IMR-90 (cell line): ENCODE data around the gene ANKRD13D. TPM values are rescaled to one million over a fixed set of nuclear protein-coding genes. Genes with fewer than 3 reads are reported as not detected.

Source experiments
- ATAC-seq: fragments of 200-7000 bp; cut with Tn5 transposase; 2 replicates; pipeline ENCODE4 v1.9.1; 2020; ENCODE audit warnings: low read depth, mild to moderate bottlenecking, moderate library complexity
- BruUV-seq: library from RNA; stranded (reverse); fragments of 400-500 nt; replicated peaks from 2 replicates; lab custom pipeline; 2021; lab: Mats Ljungman, UMichigan
- CTCF ChIA-PET: fragments of 300-600 bp; formaldehyde crosslinking; extraction: SDS; loops from one replicate; lab custom pipeline; 2021; ENCODE audit warnings: antibody characterized with exemption; lab: Yijun Ruan, JAX
- POLR2A ChIA-PET: fragments of 300-600 bp; sonication (Branson Sonifier 250); formaldehyde crosslinking; loops from one replicate; lab custom pipeline; 2022; ENCODE audit warnings: antibody characterized with exemption; ENCODE audit not compliant: unreplicated experiment; lab: Charles Lee
- DNase-seq: peaks from one replicate; pipeline ENCODE4 v3.0.0; 2013
- H2AFZ ChIP-seq: replicated peaks from 2 replicates; pipeline ENCODE3; 2013; ENCODE audit warnings: low read length, mild to moderate bottlenecking; ENCODE audit not compliant: poor library complexity
- H2AK5ac ChIP-seq: 2 replicates; pipeline ENCODE4 v1.6.1; 2013; ENCODE audit warnings: low read depth, low read length, inconsistent platforms
- H2AK9ac ChIP-seq: replicated peaks from 2 replicates; pipeline ENCODE3; 2013; ENCODE audit warnings: mild to moderate bottlenecking, low read depth, low read length, moderate library complexity; ENCODE audit not compliant: poor library complexity
- H2BK120ac ChIP-seq: 2 replicates; pipeline ENCODE4 v1.6.1; 2013; ENCODE audit warnings: low read depth, low read length, inconsistent platforms
- H2BK15ac ChIP-seq: 3 replicates; pipeline ENCODE4 v1.6.1; 2013; ENCODE audit warnings: low read depth, low read length, inconsistent platforms
- H2BK20ac ChIP-seq: 2 replicates; pipeline ENCODE4 v1.6.1; 2013; ENCODE audit warnings: low read depth, mild to moderate bottlenecking, inconsistent platforms, low read length, moderate library complexity
- H2BK5ac ChIP-seq: 2 replicates; pipeline ENCODE4 v1.6.1; 2013; ENCODE audit warnings: mild to moderate bottlenecking, low read depth, low read length, inconsistent platforms; ENCODE audit not compliant: poor library complexity, severe bottlenecking
- H3K14ac ChIP-seq: replicated peaks from 2 replicates; pipeline ENCODE4 v1.6.1; 2013; ENCODE audit warnings: low read depth, low read length, inconsistent platforms
- H3K18ac ChIP-seq: 2 replicates; pipeline ENCODE4 v1.6.1; 2013; ENCODE audit warnings: low read depth, low read length, control low read depth
- H3K23ac ChIP-seq: 2 replicates; pipeline ENCODE4 v1.6.1; 2013; ENCODE audit warnings: low read depth, low read length, inconsistent platforms
- H3K27ac ChIP-seq: 2 replicates; pipeline ENCODE4 v1.5.1; 2013; ENCODE audit warnings: mild to moderate bottlenecking, control low read depth, low read length; ENCODE audit not compliant: insufficient read depth
- H3K27me3 ChIP-seq: 2 replicates; pipeline ENCODE4 v1.6.1; 2013; ENCODE audit warnings: low read length; ENCODE audit not compliant: control insufficient read depth, insufficient read depth
- H3K36me3 ChIP-seq: 2 replicates; pipeline ENCODE4 v1.6.1; 2013; ENCODE audit warnings: low read length, mixed read lengths; ENCODE audit not compliant: control insufficient read depth, insufficient read depth
- H3K4ac ChIP-seq: 2 replicates; pipeline ENCODE4 v1.6.1; 2013; ENCODE audit warnings: low read depth, low read length, inconsistent platforms
- H3K4me1 ChIP-seq: 2 replicates; pipeline ENCODE4 v1.6.1; 2013; ENCODE audit warnings: low read length, mixed read lengths; ENCODE audit not compliant: control insufficient read depth, insufficient read depth
- H3K4me2 ChIP-seq: 2 replicates; pipeline ENCODE4 v1.6.1; 2013; ENCODE audit warnings: low read depth, mild to moderate bottlenecking, control low read depth, low read length, moderate library complexity
- H3K4me3 ChIP-seq: 2 replicates; pipeline ENCODE4 v1.5.1; 2013; ENCODE audit warnings: low read depth, mild to moderate bottlenecking, control low read depth, low read length, moderate library complexity; ENCODE audit not compliant: insufficient read depth
- H3K56ac ChIP-seq: 2 replicates; pipeline ENCODE4 v1.6.1; 2013; ENCODE audit warnings: low read length, inconsistent platforms; ENCODE audit not compliant: insufficient read depth; ENCODE audit errors: extremely low read depth
- H3K79me1 ChIP-seq, 2 experiments: 2 replicates each; pipeline ENCODE4 v1.6.1; 2013; ENCODE audit warnings: low read length in 2 of 2, inconsistent platforms in 1 of 2, low read depth in 1 of 2
- H3K9ac ChIP-seq: 2 replicates; pipeline ENCODE4 v1.6.1; 2013; ENCODE audit warnings: low read depth, low read length, control low read depth
- H3K9me1 ChIP-seq: 2 replicates; pipeline ENCODE4 v1.6.1; 2013; ENCODE audit warnings: low read length, inconsistent platforms; ENCODE audit not compliant: insufficient read depth
- H3K9me3 ChIP-seq: 2 replicates; pipeline ENCODE4 v1.6.1; 2013; ENCODE audit warnings: low read length; ENCODE audit not compliant: control insufficient read depth, insufficient read depth
- H4K20me1 ChIP-seq: 2 replicates; pipeline ENCODE4 v1.6.1; 2013; ENCODE audit warnings: low read length, inconsistent platforms; ENCODE audit not compliant: insufficient read depth
- H4K5ac ChIP-seq: 2 replicates; pipeline ENCODE4 v1.6.1; 2013; ENCODE audit warnings: mild to moderate bottlenecking, low read depth, low read length, control low read depth
- H4K8ac ChIP-seq, 2 experiments: 2 replicates each; pipeline ENCODE4 v1.6.1; 2013; ENCODE audit warnings: low read depth in 2 of 2, low read length in 2 of 2, control low read depth in 1 of 2, inconsistent platforms in 1 of 2
- H4K91ac ChIP-seq: 2 replicates; pipeline ENCODE4 v1.6.1; 2013; ENCODE audit warnings: low read depth, low read length, inconsistent platforms; ENCODE audit not compliant: insufficient read depth
- BHLHE40 ChIP-seq: fragments of 150-350 bp; IDR thresholded peaks from 2 replicates; pipeline ENCODE4 v1.6.1; 2016; ENCODE audit warnings: mild to moderate bottlenecking, low read depth, low read length
- CEBPB ChIP-seq: IDR thresholded peaks from 2 replicates; pipeline ENCODE4 v1.6.1; 2012; ENCODE audit warnings: low read depth, low read length, improper control_type of control experiment
- CHD1 ChIP-seq: IDR thresholded peaks from 2 replicates; pipeline ENCODE4 v1.6.1; 2012; ENCODE audit warnings: low read depth, low read length, improper control_type of control experiment
- FOS ChIP-seq: fragments of 150-350 bp; IDR thresholded peaks from 2 replicates; pipeline ENCODE4 v1.6.1; 2016; ENCODE audit warnings: low read depth, low read length
- MAFK ChIP-seq: IDR thresholded peaks from 2 replicates; pipeline ENCODE4 v1.6.1; 2012; ENCODE audit warnings: low read depth, low read length, improper control_type of control experiment
- MAZ ChIP-seq: IDR thresholded peaks from 2 replicates; pipeline ENCODE4 v1.6.1; 2012; ENCODE audit warnings: low read depth, mild to moderate bottlenecking, low read length, improper control_type of control experiment, moderate library complexity, borderline replicate concordance
- MXI1 ChIP-seq: IDR thresholded peaks from 2 replicates; pipeline ENCODE4 v1.6.1; 2012; ENCODE audit warnings: low read depth, mild to moderate bottlenecking, low read length, moderate library complexity, borderline replicate concordance
- POLR2A ChIP-seq: IDR thresholded peaks from 2 replicates; pipeline ENCODE4 v1.6.1; 2012; ENCODE audit warnings: mild to moderate bottlenecking, low read depth, low read length
- RAD21 ChIP-seq: IDR thresholded peaks from 2 replicates; pipeline ENCODE4 v1.6.1; 2012; ENCODE audit warnings: low read length, improper control_type of control experiment
- RCOR1 ChIP-seq: IDR thresholded peaks from 2 replicates; pipeline ENCODE4 v1.6.1; 2012; ENCODE audit warnings: mild to moderate bottlenecking, low read length, improper control_type of control experiment; ENCODE audit not compliant: insufficient replicate concordance
- RFX5 ChIP-seq: IDR thresholded peaks from 2 replicates; pipeline ENCODE4 v1.8.0; 2012; ENCODE audit warnings: low read depth, mild to moderate bottlenecking, low read length, moderate library complexity
- WGBS, 2 experiments: methylation state at CpG; one replicate each; pipeline versions ENCODE4 v1.1.5 to v1.1.7; 2013; ENCODE audit warnings: missing lambda C conversion rate in 2 of 2; ENCODE audit not compliant: insufficient read length in 1 of 2; ENCODE audit errors: extremely low coverage in 2 of 2; 5-methylcytosine and 5-hydroxymethylcytosine counted together
- dilution Hi-C: fragments of 300-500 bp; cut with HindIII; formaldehyde crosslinking; loops from one replicate; pipeline ENCODE4 v1.14.3; 2018; ENCODE audit warnings: low sequenced_read_pairs; ENCODE audit not compliant: unreplicated experiment
- in situ Hi-C: fragments of 300-500 bp; cut with MboI; formaldehyde crosslinking; loops from 3 replicates; pipeline ENCODE4 v1.14.3; 2019; ENCODE audit warnings: low sequenced_read_pairs, inconsistent platforms, mixed read lengths
- intact Hi-C: fragments of 100-400 bp; cut with micrococcal nuclease; formaldehyde crosslinking; loops from 2 replicates; pipeline ENCODE4 v1.10.0; 2022
- polyA plus RNA-seq, 3 experiments: library from polyadenylated mRNA; depleted of rRNA; stranded (reverse); fragments of >200 nt; gene quantifications; 2 replicates each; pipeline ENCODE4 v1.2.3, GENCODE V29; 2012; ENCODE audit warnings: low replicate concordance in 1 of 3
- total RNA-seq: library from RNA; depleted of rRNA; stranded (reverse); fragments of >200 nt; gene quantifications from 2 replicates; pipeline ENCODE4 v1.2.3, GENCODE V29; 2012
- TF ChIP-seq, protein P1 (sequence below): conservative IDR thresholded peaks from 2 replicates; pipeline ENCODE4 v1.5.1; 2012; ENCODE audit warnings: mild to moderate bottlenecking, low read depth, low read length, improper control_type of control experiment
- TF ChIP-seq, protein P2 (sequence below): fragments of 150-350 bp; IDR thresholded peaks from 2 replicates; pipeline ENCODE4 v1.6.1; 2017; ENCODE audit warnings: mild to moderate bottlenecking, antibody characterized with exemption, low read length, low read depth

Gene ANKRD13D
- total and polyA plus RNA-seq, 2 of the 4 experiments (the other 2 are of a cell fraction): 7.3 to 38.4 TPM

DNA sequence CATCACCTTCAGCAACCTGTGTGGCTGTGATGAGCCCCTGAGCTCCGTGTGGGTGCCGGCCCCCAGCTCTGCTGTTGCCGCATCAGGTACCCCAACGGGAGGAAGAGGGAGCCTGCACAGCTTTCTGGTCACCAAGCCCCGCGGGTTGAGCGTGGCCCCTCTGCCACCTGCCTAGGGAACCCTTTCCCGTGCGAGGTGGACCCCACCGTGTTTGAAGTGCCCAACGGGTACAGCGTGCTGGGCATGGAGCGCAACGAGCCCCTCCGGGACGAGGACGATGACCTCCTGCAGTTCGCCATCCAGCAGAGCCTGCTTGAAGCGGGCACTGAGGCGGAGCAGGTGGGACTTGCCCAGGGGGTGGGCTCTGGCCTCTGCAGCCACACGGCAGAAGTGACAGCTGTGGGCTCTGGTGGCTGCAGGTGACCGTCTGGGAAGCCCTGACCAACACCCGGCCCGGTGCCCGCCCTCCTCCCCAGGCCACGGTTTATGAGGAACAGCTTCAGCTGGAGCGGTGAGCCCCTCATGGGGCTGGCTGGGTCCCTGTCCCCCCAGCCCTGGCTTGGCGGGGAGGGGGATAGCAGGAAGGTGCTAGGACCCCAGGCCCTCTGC lies 12.3 kb downstream of the ANKRD13D start:
- H2AK5ac ChIP-seq: no peak overlapping the region
- POLR2A ChIA-PET: no interaction called here
- TF ChIP-seq RAD21 (no peak), RFX5 (no peak), FOS (no peak), RCOR1 (no peak), CEBPB (no peak), CHD1 (no peak), BHLHE40 (no peak), MXI1 (no peak), MAZ (no peak), MAFK (no peak), POLR2A (no peak)
- TF ChIP-seq, protein P1, sequence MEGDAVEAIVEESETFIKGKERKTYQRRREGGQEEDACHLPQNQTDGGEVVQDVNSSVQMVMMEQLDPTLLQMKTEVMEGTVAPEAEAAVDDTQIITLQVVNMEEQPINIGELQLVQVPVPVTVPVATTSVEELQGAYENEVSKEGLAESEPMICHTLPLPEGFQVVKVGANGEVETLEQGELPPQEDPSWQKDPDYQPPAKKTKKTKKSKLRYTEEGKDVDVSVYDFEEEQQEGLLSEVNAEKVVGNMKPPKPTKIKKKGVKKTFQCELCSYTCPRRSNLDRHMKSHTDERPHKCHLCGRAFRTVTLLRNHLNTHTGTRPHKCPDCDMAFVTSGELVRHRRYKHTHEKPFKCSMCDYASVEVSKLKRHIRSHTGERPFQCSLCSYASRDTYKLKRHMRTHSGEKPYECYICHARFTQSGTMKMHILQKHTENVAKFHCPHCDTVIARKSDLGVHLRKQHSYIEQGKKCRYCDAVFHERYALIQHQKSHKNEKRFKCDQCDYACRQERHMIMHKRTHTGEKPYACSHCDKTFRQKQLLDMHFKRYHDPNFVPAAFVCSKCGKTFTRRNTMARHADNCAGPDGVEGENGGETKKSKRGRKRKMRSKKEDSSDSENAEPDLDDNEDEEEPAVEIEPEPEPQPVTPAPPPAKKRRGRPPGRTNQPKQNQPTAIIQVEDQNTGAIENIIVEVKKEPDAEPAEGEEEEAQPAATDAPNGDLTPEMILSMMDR: no peak
- TF ChIP-seq, protein P2, sequence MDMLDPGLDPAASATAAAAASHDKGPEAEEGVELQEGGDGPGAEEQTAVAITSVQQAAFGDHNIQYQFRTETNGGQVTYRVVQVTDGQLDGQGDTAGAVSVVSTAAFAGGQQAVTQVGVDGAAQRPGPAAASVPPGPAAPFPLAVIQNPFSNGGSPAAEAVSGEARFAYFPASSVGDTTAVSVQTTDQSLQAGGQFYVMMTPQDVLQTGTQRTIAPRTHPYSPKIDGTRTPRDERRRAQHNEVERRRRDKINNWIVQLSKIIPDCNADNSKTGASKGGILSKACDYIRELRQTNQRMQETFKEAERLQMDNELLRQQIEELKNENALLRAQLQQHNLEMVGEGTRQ: no peak

More for the DNA sequence above, 12.3 kb downstream of the ANKRD13D start:
- ATAC-seq (no peak), DNase-seq (no peak)
- H2BK5ac ChIP-seq: no peak overlapping the region
- H3K9ac ChIP-seq: no peak overlapping the region
- no peak overlapping the region for H3K18ac ChIP-seq
- in situ Hi-C loops: no loop called here
- H3K9me3 ChIP-seq: no peaks in the 10 kb centered on the region
- H3K79me1 ChIP-seq: peaks cover 6 to 45% of the 10 kb centered on the region in 2 experiments
- peaks cover 37% of the 10 kb centered on the region for H3K36me3 ChIP-seq
- WGBS, 2 experiments: 94% methylated on average over 25 of the region's 28 CpGs; no CpG with 5 or more reads in 1 of the 2 experiments
- no peak overlapping the region for H2BK15ac ChIP-seq
- no peak overlapping the region for H4K91ac ChIP-seq
- peaks cover 3% of the 10 kb centered on the region for H3K9me1 ChIP-seq
- H3K27me3 ChIP-seq: no peaks in the 10 kb centered on the region
- H2BK20ac ChIP-seq: no peak overlapping the region
- no peak overlapping the region for H3K4ac ChIP-seq
- no peak overlapping the region for H3K23ac ChIP-seq
- no peak overlapping the region for H3K27ac ChIP-seq
- no peak overlapping the region for H4K8ac ChIP-seq
- no peak overlapping the region for H3K14ac ChIP-seq
- H3K4me2 ChIP-seq: no peak overlapping the region
- H3K4me3 ChIP-seq: no peak overlapping the region
- intact Hi-C loops: no loop called here
- BruUV-seq: no TSS peak
- peaks cover 18% of the 10 kb centered on the region for H3K4me1 ChIP-seq
- CTCF ChIA-PET: no interaction called here
- H4K20me1 ChIP-seq: peaks cover 4% of the 10 kb centered on the region
- no peak overlapping the region for H4K5ac ChIP-seq
- no peak overlapping the region for H3K56ac ChIP-seq
- dilution Hi-C loops: no loop called here
- peak overlapping the region; percentile 87 for H2AK9ac ChIP-seq
- no peak overlapping the region for H2BK120ac ChIP-seq
- H2AFZ ChIP-seq: no peak overlapping the region
